Urothelium cell line (cell line): ENCODE measurements around the gene TACC2.
A peak's percentile ranks its signal among the peaks of the same experiment; 100 is the strongest.
"Not testable (repeated sequence)": the region's sequence is repeated elsewhere in the genome, so short reads cannot be mapped to it uniquely, and the experiment has no call there.

Source experiments
- DNase-seq: peaks from one replicate; pipeline ENCODE4 v3.0.0; 2011; ENCODE audit warnings: low spot score, mixed read lengths
- FAIRE-seq: peaks from 2 replicates; lab custom pipeline; 2011; peaks lifted over from hg19 to GRCh38; lab: Jason Lieb, UNC

TACC2 gene, protein sequence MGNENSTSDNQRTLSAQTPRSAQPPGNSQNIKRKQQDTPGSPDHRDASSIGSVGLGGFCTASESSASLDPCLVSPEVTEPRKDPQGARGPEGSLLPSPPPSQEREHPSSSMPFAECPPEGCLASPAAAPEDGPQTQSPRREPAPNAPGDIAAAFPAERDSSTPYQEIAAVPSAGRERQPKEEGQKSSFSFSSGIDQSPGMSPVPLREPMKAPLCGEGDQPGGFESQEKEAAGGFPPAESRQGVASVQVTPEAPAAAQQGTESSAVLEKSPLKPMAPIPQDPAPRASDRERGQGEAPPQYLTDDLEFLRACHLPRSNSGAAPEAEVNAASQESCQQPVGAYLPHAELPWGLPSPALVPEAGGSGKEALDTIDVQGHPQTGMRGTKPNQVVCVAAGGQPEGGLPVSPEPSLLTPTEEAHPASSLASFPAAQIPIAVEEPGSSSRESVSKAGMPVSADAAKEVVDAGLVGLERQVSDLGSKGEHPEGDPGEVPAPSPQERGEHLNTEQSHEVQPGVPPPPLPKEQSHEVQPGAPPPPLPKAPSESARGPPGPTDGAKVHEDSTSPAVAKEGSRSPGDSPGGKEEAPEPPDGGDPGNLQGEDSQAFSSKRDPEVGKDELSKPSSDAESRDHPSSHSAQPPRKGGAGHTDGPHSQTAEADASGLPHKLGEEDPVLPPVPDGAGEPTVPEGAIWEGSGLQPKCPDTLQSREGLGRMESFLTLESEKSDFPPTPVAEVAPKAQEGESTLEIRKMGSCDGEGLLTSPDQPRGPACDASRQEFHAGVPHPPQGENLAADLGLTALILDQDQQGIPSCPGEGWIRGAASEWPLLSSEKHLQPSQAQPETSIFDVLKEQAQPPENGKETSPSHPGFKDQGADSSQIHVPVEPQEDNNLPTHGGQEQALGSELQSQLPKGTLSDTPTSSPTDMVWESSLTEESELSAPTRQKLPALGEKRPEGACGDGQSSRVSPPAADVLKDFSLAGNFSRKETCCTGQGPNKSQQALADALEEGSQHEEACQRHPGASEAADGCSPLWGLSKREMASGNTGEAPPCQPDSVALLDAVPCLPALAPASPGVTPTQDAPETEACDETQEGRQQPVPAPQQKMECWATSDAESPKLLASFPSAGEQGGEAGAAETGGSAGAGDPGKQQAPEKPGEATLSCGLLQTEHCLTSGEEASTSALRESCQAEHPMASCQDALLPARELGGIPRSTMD (N-terminal part only)

GRCh38 chr10:121988361-121989324, at the start of gene TACC2:
Gene TACC2, plus strand, starts transcription at chr10:121989163. Its CDS starts 32,819 bp downstream, at chr10:122021982.
- FAIRE-seq (no peak), DNase-seq (no peak)

GRCh38 chr10:121941532-121941931, 47.4 kb upstream of the TACC2 start:
- DNase-seq, result no peak
- FAIRE-seq, result no peak

DNA sequence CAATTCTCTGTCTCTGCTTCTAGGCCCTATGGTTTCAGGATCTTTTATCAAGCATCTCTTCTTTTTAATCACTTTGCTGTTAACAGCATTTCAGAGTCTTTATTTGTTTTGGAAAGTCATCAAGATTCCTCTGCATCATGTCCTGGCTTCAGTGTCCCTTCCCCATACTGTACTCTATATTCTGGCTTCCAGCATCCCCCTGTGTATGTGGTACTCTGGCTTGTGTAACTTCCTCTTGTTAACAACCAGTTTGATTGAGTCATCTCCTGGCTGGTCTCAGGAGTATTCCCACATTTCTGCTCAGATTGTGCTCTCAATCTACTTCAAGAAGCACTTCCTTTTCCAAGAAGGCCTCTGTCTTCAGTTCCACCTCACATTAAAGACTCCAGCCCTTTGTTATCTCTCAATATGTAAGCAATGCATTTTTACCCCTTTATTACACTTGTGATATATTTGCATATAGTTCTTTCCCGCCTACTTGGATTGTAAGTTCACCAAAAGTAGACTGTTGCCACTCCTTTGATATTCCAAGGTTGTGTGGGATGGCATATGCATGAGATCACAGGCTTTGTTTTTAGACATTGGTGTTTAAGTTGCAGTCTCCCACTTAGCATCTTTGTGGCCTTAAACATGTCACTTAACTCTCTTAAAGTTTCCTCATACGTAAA, 46.1 kb upstream of the TACC2 start:
- DNase-seq (peak; percentile 13), FAIRE-seq (no peak)

GRCh38 chr10:121947343-121948330, 41.3 kb upstream of the TACC2 start:
- FAIRE-seq, result no peak
- no peak for DNase-seq

- DNase-seq, result no peak
- FAIRE-seq, result no peak
These were observed 39.9 kb upstream of the TACC2 start for GRCh38 chr10:121949049-121949448.

DNA sequence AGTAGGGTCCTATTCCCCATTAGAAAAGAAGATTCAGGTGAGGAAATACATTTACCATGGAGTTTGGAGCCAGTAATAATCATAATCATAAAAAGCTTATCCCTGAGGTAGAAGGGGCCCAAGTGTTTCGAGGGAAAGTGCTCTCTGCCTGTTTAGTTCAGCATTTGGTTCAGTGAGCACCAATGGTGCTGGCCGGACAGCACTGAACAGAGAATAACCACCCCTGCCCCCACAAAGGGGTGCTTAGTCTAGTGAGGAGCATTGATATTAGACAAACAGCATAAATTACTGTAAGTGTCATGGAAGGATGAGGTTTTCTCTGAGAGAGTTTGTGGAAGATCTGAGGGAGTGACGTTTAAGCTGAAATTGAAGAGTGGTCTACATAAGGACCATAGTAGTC, 39.5 kb upstream of the TACC2 start:
- DNase-seq (no peak), FAIRE-seq (no peak)

GRCh38 chr10:121952226-121952625, 36.7 kb upstream of the TACC2 start:
- DNase-seq (no peak), FAIRE-seq (no peak)

DNA sequence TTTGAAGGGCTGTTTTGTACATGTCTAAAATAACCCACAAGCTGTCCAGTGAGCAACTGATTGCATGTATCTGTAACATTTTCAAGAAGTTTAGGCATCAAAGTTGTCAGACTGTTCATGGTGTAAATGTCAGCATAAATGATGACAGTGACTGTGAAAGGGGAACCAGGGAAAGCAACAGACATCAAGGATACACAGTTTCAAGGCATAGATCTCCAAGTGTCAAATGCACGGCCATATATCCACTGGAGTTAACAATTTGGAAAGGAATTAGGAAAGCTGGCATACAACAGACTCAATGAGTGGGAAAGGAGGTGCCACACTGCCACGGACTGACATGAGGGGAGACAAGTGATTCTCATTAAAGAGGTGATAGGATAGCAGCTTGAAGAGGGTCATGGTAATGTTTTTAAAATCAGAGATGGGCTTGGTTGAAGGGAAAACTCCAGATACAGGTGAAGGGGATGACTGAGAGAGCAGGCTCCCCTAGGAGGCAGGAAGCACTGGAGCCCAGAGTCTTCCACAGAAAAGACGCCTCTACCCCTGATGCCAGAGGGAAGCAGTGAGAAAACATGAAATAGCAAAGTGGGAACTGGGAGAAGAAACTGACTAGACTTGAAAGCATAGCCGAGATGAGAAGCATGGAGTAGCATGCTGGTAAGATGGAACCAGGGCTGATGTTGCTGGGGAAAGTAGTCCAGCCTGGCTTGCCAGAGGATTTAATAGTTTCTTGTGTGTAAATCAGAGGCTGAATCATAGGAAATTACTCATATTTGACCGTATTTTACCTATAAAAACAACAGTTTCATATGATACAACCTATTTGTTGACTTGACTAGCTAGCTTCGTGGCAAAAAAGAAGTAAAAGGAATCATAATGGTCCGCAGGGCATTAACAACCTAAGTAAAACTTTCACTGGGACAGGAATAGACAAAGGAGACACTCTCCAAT, 32.6 kb upstream of the TACC2 start:
- no peak for DNase-seq
- FAIRE-seq, result no peak

- DNase-seq (no peak), FAIRE-seq (no peak)
These were observed 29.3 kb upstream of the TACC2 start for GRCh38 chr10:121959671-121960070.

DNA sequence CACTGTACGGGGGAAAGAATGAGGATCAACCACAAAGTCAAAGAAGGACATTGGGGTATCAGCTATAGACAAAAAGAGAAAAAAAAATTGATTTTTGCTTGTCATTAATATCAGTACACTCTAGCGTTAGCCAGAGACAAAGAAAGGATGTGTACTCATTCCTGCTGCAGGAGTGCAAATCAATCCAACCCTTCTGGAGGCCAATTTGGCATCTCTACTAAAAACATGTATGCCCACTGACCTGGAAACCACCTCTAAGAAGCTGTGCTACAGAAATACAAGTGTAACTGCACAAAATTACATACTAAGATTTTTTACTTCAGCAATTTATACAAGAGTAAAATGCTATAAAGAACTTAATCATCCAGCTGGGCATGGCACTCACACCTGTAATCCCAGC, 27.5 kb upstream of the TACC2 start:
- no peak for FAIRE-seq
- DNase-seq, result no peak

DNA sequence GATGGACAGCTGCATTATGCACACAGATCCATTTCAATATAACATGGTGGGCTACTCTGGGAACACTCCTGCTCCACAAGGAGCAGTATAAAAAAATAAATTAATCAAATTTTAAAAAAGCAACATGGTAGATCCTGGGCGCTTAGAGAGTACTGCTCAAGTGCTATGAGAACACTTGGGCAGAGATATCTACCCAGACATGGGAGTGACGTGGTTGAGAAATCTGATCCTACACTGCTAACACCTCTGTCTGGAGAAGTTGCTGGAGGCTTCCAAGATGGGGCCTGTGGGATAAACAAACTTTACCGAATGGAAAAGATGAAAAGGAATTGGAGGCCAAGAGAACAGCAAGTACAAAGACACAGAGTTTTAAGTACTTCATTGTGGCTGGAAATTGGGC, 23.0 kb upstream of the TACC2 start:
- DNase-seq (no peak), FAIRE-seq (no peak)

- FAIRE-seq, result not testable (repeated sequence)
These were observed 19.9 kb upstream of the TACC2 start for GRCh38 chr10:121969086-121969485.

GRCh38 chr10:121974019-121974534, 14.9 kb upstream of the TACC2 start:
- no peak for FAIRE-seq
- DNase-seq, result no peak

More at GRCh38 chr10:121969086-121969485, 19.9 kb upstream of the TACC2 start:
- not testable (repeated sequence) for DNase-seq

- no peak for FAIRE-seq
- DNase-seq, result peak; percentile 89
These were observed 14.2 kb upstream of the TACC2 start, which contains the start of gene NSMCE4A for GRCh38 chr10:121974535-121975294. Gene NSMCE4A, minus strand, starts transcription at chr10:121975217. Its CDS starts 52 bp downstream, at chr10:121975165.

DNA sequence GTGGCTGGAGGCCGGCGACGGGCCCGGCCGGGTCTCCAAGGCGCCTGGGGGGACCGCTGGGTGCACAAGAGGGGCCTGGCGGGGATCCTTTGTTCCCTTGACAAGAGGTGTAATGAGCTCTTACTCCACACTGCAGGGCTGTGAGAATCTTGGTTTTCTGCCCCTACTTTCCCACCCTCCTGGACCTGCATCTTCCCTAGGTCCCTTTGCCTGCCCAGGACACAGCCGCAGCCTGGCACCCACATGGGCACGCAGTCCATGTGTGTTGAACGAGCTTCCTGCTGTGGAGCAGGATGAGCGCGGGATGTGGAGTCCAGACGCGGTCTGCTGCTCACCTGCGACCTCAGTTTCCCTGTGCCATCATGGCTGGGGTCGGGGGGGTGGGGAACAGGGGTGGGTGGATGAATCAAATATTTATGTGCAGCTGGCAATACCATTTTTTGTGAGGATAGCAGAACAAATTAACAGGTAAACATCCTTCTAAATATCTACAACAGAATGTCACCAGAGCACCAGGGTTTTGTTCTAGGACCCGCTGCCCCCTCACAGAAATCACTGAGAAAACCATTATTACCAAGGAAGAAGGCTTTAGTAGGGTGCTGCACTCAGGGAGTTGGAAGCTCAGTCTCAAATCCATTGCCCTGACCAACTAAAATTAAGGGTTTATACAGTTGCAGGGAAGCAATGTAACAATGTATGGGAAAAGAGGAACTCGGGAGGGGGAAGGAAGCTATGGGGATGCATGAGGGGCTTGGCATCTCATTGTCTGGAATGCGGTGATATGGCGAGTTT, 13.5 kb upstream of the TACC2 start:
- no peak for FAIRE-seq
- no peak for DNase-seq
